HepG2 (cell line): Measurements from ENCODE around the gene MAPRE3. TPM values are rescaled to one million over a fixed set of nuclear protein-coding genes. Genes with fewer than 3 reads are reported as not detected.
A peak's percentile ranks its signal among the peaks of the same experiment; 100 is the strongest.

Experiments used
- ATAD3A ChIP-seq: sonication (generic); formaldehyde crosslinking; IDR thresholded peaks from 2 replicates; pipeline ENCODE4 v1.4.0; 2020; ENCODE audit warnings: missing genetic modification reagents
- FUBP1 ChIP-seq: sonication (generic); formaldehyde crosslinking; IDR thresholded peaks from 2 replicates; pipeline ENCODE4 v1.5.1; 2020; ENCODE audit warnings: missing genetic modification reagents, mild to moderate bottlenecking, borderline replicate concordance
- GLI4 ChIP-seq: sonication (generic); formaldehyde crosslinking; IDR thresholded peaks from 2 replicates; pipeline ENCODE4 v1.5.1; 2020; ENCODE audit warnings: missing genetic modification reagents, mild to moderate bottlenecking, moderate library complexity, borderline replicate concordance
- HNRNPK ChIP-seq: fragments of 200-400 bp; formaldehyde crosslinking; IDR thresholded peaks from 2 replicates; pipeline ENCODE4 v1.6.1; 2018; ENCODE audit warnings: low read length, low read depth, moderate library complexity, mild to moderate bottlenecking; ENCODE audit not compliant: poor library complexity, severe bottlenecking
- JARID2 ChIP-seq: sonication (generic); formaldehyde crosslinking; IDR thresholded peaks from 2 replicates; pipeline ENCODE4 v1.8.1; 2023; ENCODE audit warnings: missing genetic modification reagents, inconsistent platforms; ENCODE audit not compliant: insufficient replicate concordance
- MAZ ChIP-seq, 2 experiments: sonication (generic) in 1 of 2; formaldehyde crosslinking in 1 of 2; IDR thresholded peaks; 2 replicates each; pipeline versions ENCODE4 v1.5.0 to v1.6.1; 2012 to 2020; ENCODE audit warnings: low read depth in 2 of 2, mild to moderate bottlenecking in 2 of 2, borderline replicate concordance in 1 of 2, improper control_type of control experiment in 1 of 2, low read length in 1 of 2, missing genetic modification reagents in 1 of 2, moderate library complexity in 1 of 2
- MTA3 ChIP-seq: sonication (generic); formaldehyde crosslinking; IDR thresholded peaks from 2 replicates; pipeline ENCODE4 v1.4.0; 2020; ENCODE audit warnings: missing genetic modification reagents
- PAF1 ChIP-seq: IDR thresholded peaks from 2 replicates; pipeline ENCODE4 v1.6.1; 2016; ENCODE audit warnings: missing genetic modification reagents, missing compliant biosample characterization
- RAD21 ChIP-seq: fragments of 450-650 bp; formaldehyde crosslinking; IDR thresholded peaks from 2 replicates; pipeline ENCODE4 v1.5.0; 2020; ENCODE audit warnings: mild to moderate bottlenecking
- RFXAP ChIP-seq: sonication (generic); formaldehyde crosslinking; IDR thresholded peaks from 2 replicates; pipeline ENCODE4 v1.4.0; 2020; ENCODE audit warnings: missing genetic modification reagents, borderline replicate concordance
- SKIL ChIP-seq: sonication (generic); formaldehyde crosslinking; IDR thresholded peaks from 2 replicates; pipeline ENCODE4 v1.8.0; 2022; ENCODE audit warnings: missing genetic modification reagents, mild to moderate bottlenecking, moderate library complexity, borderline replicate concordance
- SOX13 ChIP-seq, 3 experiments: fragments of 450-650 bp in 1 of 3; sonication (generic) in 1 of 3; formaldehyde crosslinking in 1 of 3; IDR thresholded peaks in 2 of 3; conservative IDR thresholded peaks in 1 of 3; 2 replicates each; pipeline versions ENCODE4 v1.5.0 to v1.6.1; 2016 to 2020; ENCODE audit warnings: antibody characterized with exemption in 1 of 3, mild to moderate bottlenecking in 1 of 3, missing compliant biosample characterization in 1 of 3, missing genetic modification reagents in 1 of 3, moderate library complexity in 1 of 3
- TBL1XR1 ChIP-seq: fragments of 150-350 bp; IDR thresholded peaks from 2 replicates; pipeline ENCODE4 v1.6.1; 2014; ENCODE audit warnings: borderline replicate concordance, low read length; ENCODE audit not compliant: partially characterized antibody
- ZKSCAN1 ChIP-seq: fragments of 150-350 bp; IDR thresholded peaks from 2 replicates; pipeline ENCODE4 v1.6.1; 2014; ENCODE audit warnings: low read length
- ZNF33B ChIP-seq: sonication (generic); formaldehyde crosslinking; IDR thresholded peaks from 2 replicates; pipeline ENCODE4 v1.5.1; 2020; ENCODE audit warnings: mild to moderate bottlenecking, missing genetic modification reagents
- ZNF354B ChIP-seq: sonication (generic); formaldehyde crosslinking; IDR thresholded peaks from 2 replicates; pipeline ENCODE4 v1.8.0; 2022; ENCODE audit warnings: mild to moderate bottlenecking, missing genetic modification reagents
- ZNF44 ChIP-seq: sonication (generic); formaldehyde crosslinking; IDR thresholded peaks from 2 replicates; pipeline ENCODE4 v1.5.1; 2020; ENCODE audit warnings: mild to moderate bottlenecking, missing genetic modification reagents
- ZNF615 ChIP-seq: sonication (generic); formaldehyde crosslinking; IDR thresholded peaks from 2 replicates; pipeline ENCODE4 v1.5.0; 2020; ENCODE audit warnings: mild to moderate bottlenecking, missing genetic modification reagents, borderline replicate concordance
- ZNF674 ChIP-seq: sonication (generic); formaldehyde crosslinking; IDR thresholded peaks from 2 replicates; pipeline ENCODE4 v1.5.0; 2020; ENCODE audit warnings: low read depth, mild to moderate bottlenecking, missing genetic modification reagents
- ZNF841 ChIP-seq: sonication (generic); formaldehyde crosslinking; IDR thresholded peaks from 2 replicates; pipeline ENCODE4 v1.8.1; 2023; ENCODE audit warnings: missing genetic modification reagents, borderline replicate concordance
- polyA plus RNA-seq, 8 experiments: library from polyadenylated mRNA; depleted of rRNA in 3 of 8; stranded (reverse) in 7 of 8; unstranded in 1 of 8; fragments of >200 nt; fragmentation: Illumina TruSeq in 4 of 8; extraction: Trizol in 4 of 8; gene quantifications; 2 replicates each; pipeline versions ENCODE4 v1.2.1 to v1.2.3, GENCODE V29; 2011 to 2016; ENCODE audit warnings: low read depth in 4 of 8, missing spikeins in 1 of 8, mixed read lengths in 1 of 8; ENCODE audit not compliant: insufficient read depth in 1 of 8
- total RNA-seq, 5 experiments: library from RNA; depleted of rRNA; stranded (reverse); fragments of >200 nt; fragmentation: Illumina TruSeq; extraction: Trizol; gene quantifications; 2 replicates each; pipeline ENCODE4 v1.2.3, GENCODE V29; 2016; ENCODE audit warnings: low read depth in 1 of 5
- TF ChIP-seq, protein P1 (sequence below): IDR thresholded peaks from 2 replicates; pipeline ENCODE4 v1.6.1; 2018; ENCODE audit warnings: missing genetic modification reagents, mild to moderate bottlenecking, missing compliant biosample characterization
- TF ChIP-seq, protein P2 (sequence below): sonication (generic); formaldehyde crosslinking; IDR thresholded peaks from 2 replicates; pipeline ENCODE4 v1.4.0; 2020; ENCODE audit warnings: missing genetic modification reagents, mild to moderate bottlenecking, borderline replicate concordance

Gene MAPRE3
- total and polyA plus RNA-seq, 2 of the 13 experiments (the other 11 are each of a cell fraction or from before 2014, with no cell fraction given) = 0.31 to 0.91 TPM

DNA sequence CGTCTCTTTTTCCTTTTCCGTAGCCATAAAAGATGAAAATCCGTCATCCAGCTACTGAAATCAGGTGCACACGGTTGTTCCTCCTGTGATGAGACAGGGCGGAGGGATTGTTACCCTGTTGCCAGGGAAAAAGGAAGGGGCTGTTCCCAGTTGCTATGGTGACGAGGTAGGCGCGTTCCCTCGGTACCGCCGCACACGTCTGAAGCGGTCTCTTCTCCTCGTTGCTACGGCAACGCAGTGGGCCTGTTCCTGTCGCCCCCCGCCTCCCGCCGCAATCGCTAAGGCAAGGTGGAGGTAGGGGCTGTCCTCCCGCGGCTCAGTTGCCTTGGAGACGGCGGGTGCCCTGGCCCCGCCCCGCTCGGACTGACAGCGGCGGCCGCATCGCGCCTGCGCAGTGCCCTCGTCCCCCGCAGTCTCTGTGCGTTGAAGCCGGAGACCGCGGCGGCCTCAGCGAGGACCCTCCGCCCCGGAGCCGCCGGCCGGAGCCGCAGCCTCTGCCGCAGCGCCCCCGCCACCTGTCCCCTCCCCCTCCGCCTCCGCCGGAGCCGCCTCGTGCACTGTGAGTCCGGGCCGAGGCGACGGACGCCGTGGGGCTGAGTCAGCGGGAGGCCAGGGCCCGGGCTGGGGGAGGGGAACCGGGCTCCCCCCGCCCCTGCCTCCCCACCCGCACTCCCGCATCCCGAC, at the start of gene MAPRE3 (continued):
- TF ChIP-seq FUBP1 (no peak), HNRNPK (no peak), ZNF615 (CRISPR knock-in tag) (no peak), ZNF354B (CRISPR knock-in tag) (no peak), ZKSCAN1 (no peak), MAZ (IDR thresholded peaks at IDR 0.05; ENCODE audit: borderline replicate concordance, low read depth, low read length) (no peak), MAZ (CRISPR knock-in tag; IDR thresholded peaks at IDR 0.05; ENCODE audit: low read depth) (peak; percentile 75; the same call in 1 of the 2 replicates), GLI4 (CRISPR knock-in tag) (no peak), ZNF841 (CRISPR knock-in tag) (no peak), RAD21 (CRISPR knock-in tag) (no peak), TBL1XR1 (no peak), MTA3 (no peak), ZNF33B (CRISPR knock-in tag) (no peak), JARID2 (CRISPR knock-in tag) (no peak), ZNF674 (CRISPR knock-in tag) (no peak), RFXAP (peak; percentile 31; the same call in 1 of the 2 replicates), PAF1 (CRISPR knock-in tag) (no peak), SOX13 (IDR thresholded peaks at IDR 0.05) (no peak), SOX13 (CRISPR knock-in tag; conservative IDR thresholded peaks at IDR 0.05 in 1 of 2, IDR thresholded peaks at IDR 0.05 in 1 of 2) (no peak), SKIL (CRISPR knock-in tag) (no peak), ATAD3A (CRISPR knock-in tag) (no peak), ZNF44 (CRISPR knock-in tag) (no peak)
- TF ChIP-seq, protein P1, sequence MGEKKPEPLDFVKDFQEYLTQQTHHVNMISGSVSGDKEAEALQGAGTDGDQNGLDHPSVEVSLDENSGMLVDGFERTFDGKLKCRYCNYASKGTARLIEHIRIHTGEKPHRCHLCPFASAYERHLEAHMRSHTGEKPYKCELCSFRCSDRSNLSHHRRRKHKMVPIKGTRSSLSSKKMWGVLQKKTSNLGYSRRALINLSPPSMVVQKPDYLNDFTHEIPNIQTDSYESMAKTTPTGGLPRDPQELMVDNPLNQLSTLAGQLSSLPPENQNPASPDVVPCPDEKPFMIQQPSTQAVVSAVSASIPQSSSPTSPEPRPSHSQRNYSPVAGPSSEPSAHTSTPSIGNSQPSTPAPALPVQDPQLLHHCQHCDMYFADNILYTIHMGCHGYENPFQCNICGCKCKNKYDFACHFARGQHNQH (CRISPR knock-in tag) = peak; percentile 90; the same call in 1 of the 2 replicates
- TF ChIP-seq, protein P2, sequence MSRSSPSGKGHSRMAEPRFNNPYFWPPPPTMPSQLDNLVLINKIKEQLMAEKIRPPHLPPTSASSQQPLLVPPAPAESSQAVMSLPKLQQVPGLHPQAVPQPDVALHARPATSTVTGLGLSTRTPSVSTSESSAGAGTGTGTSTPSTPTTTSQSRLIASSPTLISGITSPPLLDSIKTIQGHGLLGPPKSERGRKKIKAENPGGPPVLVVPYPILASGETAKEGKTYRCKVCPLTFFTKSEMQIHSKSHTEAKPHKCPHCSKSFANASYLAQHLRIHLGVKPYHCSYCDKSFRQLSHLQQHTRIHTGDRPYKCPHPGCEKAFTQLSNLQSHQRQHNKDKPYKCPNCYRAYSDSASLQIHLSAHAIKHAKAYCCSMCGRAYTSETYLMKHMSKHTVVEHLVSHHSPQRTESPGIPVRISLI (CRISPR knock-in tag) = no peak
